H1 (cell line): ENCODE data around the gene KIAA0319L. TPM values are rescaled to one million over a fixed set of nuclear protein-coding genes. Genes with fewer than 3 reads are reported as not detected.

Experiments
- ASH2L ChIP-seq: fragments of 200-600, 300-600 bp; sonication (generic); IDR thresholded peaks from one replicate; pipeline ENCODE4 v1.7.1; 2017; ENCODE audit warnings: low read length
- ATF2 ChIP-seq: IDR thresholded peaks from 2 replicates; pipeline ENCODE4 v1.6.1; 2012; ENCODE audit warnings: low read length, inconsistent platforms
- BRCA1 ChIP-seq: IDR thresholded peaks from 2 replicates; pipeline ENCODE4 v1.6.1; 2012; ENCODE audit warnings: low read depth, low read length, improper control_type of control experiment
- CEBPB ChIP-seq: IDR thresholded peaks from 2 replicates; pipeline ENCODE4 v1.6.1; 2012; ENCODE audit warnings: low read depth, low read length
- CHD7 ChIP-seq: fragments of 300-600 bp; sonication (generic); IDR thresholded peaks from 2 replicates; pipeline ENCODE4 v1.7.1; 2012; ENCODE audit warnings: low read length, moderate library complexity, mild to moderate bottlenecking, inconsistent platforms; ENCODE audit not compliant: insufficient replicate concordance
- EGR1 ChIP-seq: IDR thresholded peaks from 2 replicates; pipeline ENCODE4 v1.6.1; 2011; ENCODE audit warnings: low read depth, low read length, borderline replicate concordance
- JUN ChIP-seq: IDR thresholded peaks from 2 replicates; pipeline ENCODE4 v1.6.1; 2011; ENCODE audit warnings: low read depth, mild to moderate bottlenecking, improper control_type of control experiment, low read length
- RXRA ChIP-seq: IDR thresholded peaks from 2 replicates; pipeline ENCODE4 v1.6.1; 2011; ENCODE audit warnings: low read depth, mild to moderate bottlenecking, low read length, moderate library complexity; ENCODE audit not compliant: insufficient read depth
- SIN3A ChIP-seq, 2 experiments: IDR thresholded peaks in 1 of 2; conservative IDR thresholded peaks in 1 of 2; 2 replicates each; pipeline ENCODE4 v1.6.1; 2011 to 2012; ENCODE audit warnings: low read length in 2 of 2, improper control_type of control experiment in 1 of 2, low read depth in 1 of 2, mild to moderate bottlenecking in 1 of 2
- YY1 ChIP-seq: IDR thresholded peaks from 2 replicates; pipeline ENCODE4 v1.6.1; 2011; ENCODE audit warnings: low read depth, mild to moderate bottlenecking, low read length
- polyA plus RNA-seq, 7 experiments: library from polyadenylated mRNA; depleted of rRNA in 3 of 7; stranded (reverse) in 5 of 7; unstranded in 2 of 7; fragments of >200 nt in 5 of 7; fragments of 200-250 nt in 2 of 7; gene quantifications; 1 replicate in 5 of 7; 2 replicates in 1 of 7; 4 replicates in 1 of 7; pipeline versions ENCODE4 v1.2.1 to v1.2.3, GENCODE V29; 2011 to 2013; ENCODE audit warnings: missing spikeins in 2 of 7, mixed read lengths in 2 of 7
- total RNA-seq: library from RNA; stranded (reverse); fragmentation: NEBNext Ultra II Directional; extraction: Animal tissue kit (Norgen Biotek cat#: 25700); gene quantifications from 2 replicates; pipeline ENCODE4 v1.2.1, GENCODE V29; 2021

KIAA0319L gene
- total and polyA plus RNA-seq, 2 of the 8 experiments (the other 6 are each of a cell fraction or from before 2014, with no cell fraction given) = 40.1 to 55.7 TPM

GRCh38 chr1:35553851-35554250 lies 3.4 kb downstream of the KIAA0319L start (continued):
- TF ChIP-seq CHD7 = no peak
- TF ChIP-seq CEBPB = no peak
- no peak for TF ChIP-seq ATF2
- TF ChIP-seq ASH2L = no peak
- no peak for TF ChIP-seq BRCA1
- TF ChIP-seq JUN = no peak
- TF ChIP-seq SIN3A (conservative IDR thresholded peaks at IDR 0.05 in 1 of 2, IDR thresholded peaks at IDR 0.05 in 1 of 2; ENCODE audit: low read depth in 1 of 2, low read length in 2 of 2) = no peak
- TF ChIP-seq YY1 = no peak
- TF ChIP-seq EGR1 = no peak
- TF ChIP-seq RXRA = no peak
